ENCODE results near the gene GRIP1.

DNA sequence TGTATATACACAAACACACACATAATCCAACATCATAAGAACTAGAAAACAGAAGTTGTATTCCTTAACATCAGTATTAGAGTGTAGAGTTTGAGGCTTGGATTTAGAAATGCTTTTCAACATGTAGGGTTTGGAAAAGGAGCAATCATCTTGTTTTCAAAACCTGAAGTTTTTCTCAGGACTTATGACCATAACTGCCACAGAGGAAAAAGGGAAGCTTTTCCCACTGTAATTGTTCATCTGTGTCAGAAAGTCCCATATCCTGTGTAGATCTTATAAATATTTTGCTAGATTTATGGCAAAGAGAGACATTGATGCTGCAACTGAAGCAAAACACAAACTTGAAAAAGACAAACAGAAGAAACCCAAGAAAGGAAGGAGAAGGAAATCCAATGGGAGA is 115.7 kb downstream of the GRIP1 start:
- TF ChIP-seq SUZ12 (IDR thresholded peaks at IDR 0.05; ENCODE audit: extremely low read depth, insufficient read depth, insufficient read length) = no peak
- no peak for TF ChIP-seq ZNF274 (IDR thresholded peaks at IDR 0.05; ENCODE audit: low read depth, low read length)

Data from NT2/D1 (cell line).